Measurements from ENCODE around the gene NOXA1.

GRCh38 chr9:137479892-137480685 is 56.9 kb downstream of the NOXA1 start:
- TF ChIP-seq CTCF (IDR thresholded peaks at IDR 0.05) (no peak), POLR2A (IDR thresholded peaks at IDR 0.05) (no peak), POLR2AphosphoS5 (IDR thresholded peaks at IDR 0.05) (no peak), EP300 (IDR thresholded peaks at IDR 0.05) (no peak)

Measured in sigmoid colon (tissue), 4 donors.